ENCODE results near the gene ARMC2.
"Not testable (repeated sequence)": the region's sequence is repeated elsewhere in the genome, so short reads cannot be mapped to it uniquely, and the experiment has no call there.

The ARMC2 gene

DNA sequence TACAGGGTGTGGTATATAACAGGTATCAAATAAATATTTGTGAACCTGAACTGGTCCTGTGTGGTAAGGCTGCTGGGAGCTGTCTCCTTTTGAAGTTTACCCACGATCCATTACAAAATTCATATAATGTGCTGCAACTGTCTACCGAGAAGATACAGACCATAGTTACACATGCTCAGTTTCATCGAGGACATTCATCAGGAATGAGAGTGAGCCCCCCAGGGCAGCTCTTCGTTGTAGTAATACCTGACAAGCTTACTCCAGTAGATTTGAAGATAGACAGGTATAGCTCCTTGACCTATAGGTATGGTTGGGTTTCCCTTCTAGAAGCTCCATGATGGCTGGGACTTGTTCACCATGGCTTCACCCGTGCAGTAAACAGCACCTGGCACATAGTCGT, 25.7 kb downstream of the ARMC2 start:
- DNase-seq = no peak

- peak; percentile 57 for DNase-seq
These were observed 26.4 kb downstream of the ARMC2 start for GRCh38 chr6:108874470-108875160.

GRCh38 chr6:108875161-108875555, 26.9 kb downstream of the ARMC2 start:
- no peak for DNase-seq

- no peak for DNase-seq
These were observed 29.0 kb downstream of the ARMC2 start for GRCh38 chr6:108877046-108877751.

GRCh38 chr6:108878942-108879341, 30.7 kb downstream of the ARMC2 start:
- DNase-seq = no peak

GRCh38 chr6:108883172-108883571, 35.0 kb downstream of the ARMC2 start:
- no peak for DNase-seq

- no peak for DNase-seq
These were observed 36.2 kb downstream of the ARMC2 start for GRCh38 chr6:108884211-108885059.

DNA sequence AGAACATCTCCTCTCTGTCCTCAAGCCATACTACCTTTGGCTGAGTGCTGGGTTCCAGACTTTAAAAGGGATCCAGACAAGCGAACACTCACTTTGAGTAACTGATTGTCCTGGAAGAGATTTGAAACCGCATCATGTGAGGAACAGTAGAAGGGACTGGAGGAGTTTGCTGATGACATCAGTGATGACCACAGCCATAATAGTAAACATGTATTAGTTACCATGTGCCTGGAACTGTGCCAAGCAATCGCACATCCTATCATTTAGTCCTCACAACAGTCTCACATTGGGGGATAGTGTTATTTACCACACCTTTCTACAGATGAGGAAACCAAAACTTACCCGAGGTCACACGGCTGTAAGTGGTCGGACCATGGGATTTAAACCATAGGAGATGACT, 39.8 kb downstream of the ARMC2 start:
- no peak for DNase-seq

DNA sequence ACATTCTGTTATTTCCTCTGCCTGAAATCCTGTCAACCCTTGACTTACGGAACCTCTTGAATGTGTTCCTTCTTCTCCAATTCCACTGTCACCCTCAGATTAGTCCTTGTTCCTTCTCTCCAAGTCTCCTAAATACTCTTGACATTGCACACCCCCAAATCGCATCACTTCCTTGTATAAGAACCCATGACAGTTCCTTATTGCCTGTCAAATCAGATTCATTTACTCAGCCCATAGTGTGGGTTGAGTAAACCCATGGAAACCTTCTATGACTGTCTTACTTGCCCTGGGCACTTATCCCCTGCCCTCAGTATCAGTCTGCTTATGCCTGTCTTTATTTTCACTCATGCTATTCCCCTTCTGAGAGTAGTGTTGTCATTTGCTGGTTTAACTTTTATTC, 40.5 kb downstream of the ARMC2 start:
- no peak for DNase-seq

DNA sequence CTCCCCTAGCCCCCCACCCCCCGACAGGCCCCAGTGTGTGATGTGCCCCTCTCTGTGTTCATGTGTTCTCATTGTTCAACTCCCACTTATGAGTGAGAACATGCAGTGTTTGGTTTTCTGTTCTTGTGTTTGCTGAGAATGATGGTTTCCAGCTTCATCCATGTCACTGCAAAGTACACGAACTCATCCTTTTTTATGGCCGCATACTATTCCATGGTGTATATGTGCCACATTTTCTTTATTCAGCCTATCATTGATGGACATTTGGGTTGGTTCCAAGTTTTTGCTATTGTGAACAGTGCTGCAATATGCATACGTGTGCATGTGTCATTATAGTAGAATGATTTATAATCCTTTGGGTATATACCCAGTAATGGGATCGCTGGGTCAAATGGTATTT, 42.7 kb downstream of the ARMC2 start:
- DNase-seq = not testable (repeated sequence)

GRCh38 chr6:108895571-108895970, 47.3 kb downstream of the ARMC2 start:
- DNase-seq = no peak

- no peak for DNase-seq
These were observed 48.0 kb downstream of the ARMC2 start for GRCh38 chr6:108896111-108896661.

- no peak for DNase-seq
These were observed 49.1 kb downstream of the ARMC2 start for GRCh38 chr6:108897371-108897770.

DNA sequence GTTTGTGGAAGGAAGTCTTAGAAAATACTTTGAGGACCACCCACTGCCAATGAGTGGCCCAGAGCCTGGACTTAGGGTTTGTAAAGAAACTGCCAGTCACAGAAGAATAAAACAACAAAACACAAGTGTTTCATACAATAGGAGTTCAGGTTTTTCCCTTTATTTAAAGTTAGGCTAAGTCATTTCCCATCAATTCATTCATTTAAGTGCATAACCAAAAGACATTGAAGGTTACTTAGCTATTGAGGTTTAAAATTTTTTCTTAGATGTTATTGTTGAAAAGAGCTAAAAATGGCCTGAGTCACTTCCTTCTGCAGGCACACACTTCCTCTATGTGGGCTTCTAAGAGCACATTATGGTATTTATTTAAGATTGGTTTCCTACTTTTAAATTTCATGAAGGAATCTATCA, 54.2 kb downstream of the ARMC2 start:
- DNase-seq = no peak

- no peak for DNase-seq
These were observed 55.6 kb downstream of the ARMC2 start for GRCh38 chr6:108903796-108904195.

DNA sequence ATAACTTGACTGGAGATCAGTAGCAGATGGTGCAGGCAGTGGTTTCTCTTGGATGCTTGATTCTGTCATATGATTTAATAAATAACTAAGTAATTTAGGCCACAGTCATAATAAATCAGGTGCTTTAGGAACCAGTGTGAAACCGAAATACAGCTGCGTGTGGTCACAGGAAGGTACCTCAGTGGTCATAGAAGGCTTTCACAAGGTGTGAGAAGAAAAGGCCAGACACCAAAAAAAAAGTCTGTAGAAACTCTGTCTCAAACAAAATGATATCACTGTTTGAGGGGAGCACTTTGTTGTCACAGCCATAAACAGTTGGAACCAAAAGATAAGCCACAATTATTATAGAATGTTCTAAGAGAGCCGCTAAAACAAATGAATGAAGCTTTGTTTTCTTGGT, 56.5 kb downstream of the ARMC2 start:
- no peak for DNase-seq

DNA sequence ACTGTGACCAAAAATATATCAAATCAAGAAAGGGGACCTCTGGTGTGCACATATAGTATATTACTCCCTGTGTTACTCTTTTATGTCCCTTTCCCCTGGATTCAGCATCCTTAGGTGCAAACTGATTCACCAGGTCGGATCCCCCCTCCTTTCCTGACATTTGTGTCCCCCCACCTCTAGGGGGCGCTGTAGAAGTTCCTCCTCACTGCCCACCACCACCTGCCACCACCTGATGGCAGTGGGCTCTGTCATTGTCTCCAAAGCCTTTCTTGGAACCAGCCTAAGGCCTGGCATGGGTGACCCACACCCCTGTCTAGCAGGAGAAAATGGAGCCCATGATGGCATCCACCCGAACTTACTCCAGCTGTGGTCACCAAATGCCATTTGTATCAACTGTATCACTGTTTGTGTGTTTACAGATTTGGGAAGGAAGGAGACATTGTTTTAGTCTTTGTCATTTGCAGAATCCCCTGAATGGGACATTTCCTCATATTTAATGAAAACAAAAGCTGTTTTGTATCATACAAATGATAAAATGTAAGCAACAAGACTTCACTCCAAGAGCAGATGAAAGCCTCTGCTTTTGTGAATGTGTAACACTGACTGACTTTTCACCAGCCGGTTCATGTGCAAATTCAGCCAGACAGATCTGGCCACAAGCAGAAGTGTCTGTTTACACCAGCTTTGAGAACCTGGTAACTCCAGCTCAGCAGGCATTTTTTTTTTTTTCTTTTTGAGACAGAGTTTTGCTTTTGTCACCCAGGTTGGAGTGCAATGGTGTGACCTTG, 66.2 kb downstream of the ARMC2 start:
- DNase-seq = no peak

DNA sequence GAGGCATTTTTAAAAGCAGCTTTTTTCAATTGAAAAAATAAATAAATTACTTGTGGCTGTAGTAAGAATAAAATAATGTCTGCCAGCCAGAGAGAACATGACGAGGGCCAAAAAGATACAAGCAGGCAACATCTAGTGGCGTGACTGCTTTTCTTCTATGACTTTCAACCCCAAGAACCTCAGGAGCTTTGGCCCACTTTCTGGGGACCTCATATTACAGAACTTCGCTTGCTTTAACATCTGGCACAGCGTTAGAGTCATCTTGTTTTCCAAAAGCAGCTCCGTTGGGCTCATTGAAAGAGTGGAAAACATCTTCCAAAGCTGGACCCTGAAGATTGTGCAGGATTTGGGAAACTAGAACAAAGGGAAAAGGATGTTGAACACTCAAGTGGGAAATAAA, 67.0 kb downstream of the ARMC2 start:
- DNase-seq = no peak

GRCh38 chr6:108916026-108916686, 67.9 kb downstream of the ARMC2 start:
- no peak for DNase-seq

- DNase-seq = no peak
These were observed 72.5 kb downstream of the ARMC2 start for GRCh38 chr6:108920751-108921150.

DNA sequence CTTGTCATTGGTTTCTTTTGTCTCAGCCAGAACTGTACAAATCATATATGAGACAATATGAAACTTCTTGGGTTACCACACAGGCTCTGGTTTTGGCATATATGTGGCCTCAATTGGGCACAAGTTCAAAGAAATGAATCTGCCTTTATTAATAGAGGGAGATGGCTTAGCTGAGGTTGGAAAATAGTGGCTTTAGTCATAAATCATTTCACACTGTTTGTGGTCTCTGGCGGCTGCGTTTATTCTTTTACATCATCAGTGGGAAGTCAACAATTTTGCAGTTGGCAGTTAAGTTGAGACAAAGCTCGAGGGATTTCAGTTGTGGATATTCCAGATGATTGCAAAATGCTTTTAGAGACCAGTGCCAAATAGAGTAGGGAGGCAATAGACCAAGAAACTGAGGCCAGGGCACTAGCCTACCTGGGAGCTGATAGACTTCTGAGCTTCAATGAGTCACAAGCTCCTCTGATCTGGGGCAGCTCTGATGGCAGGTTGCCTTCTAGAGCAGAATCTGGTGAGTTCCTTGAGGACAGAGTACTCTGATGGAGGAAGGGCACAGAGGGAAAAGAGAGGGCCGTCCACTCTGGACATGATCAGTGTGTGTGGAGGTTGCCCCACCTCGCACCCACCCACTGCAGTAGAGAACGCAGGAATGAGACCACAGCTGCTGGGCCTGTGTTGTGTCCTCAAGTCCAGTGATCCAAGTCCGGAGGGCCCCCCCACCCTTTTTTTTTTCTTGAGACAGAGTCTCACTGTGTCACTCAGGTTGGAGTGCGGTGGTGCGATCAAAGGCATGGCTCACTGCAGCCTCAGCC, 73.5 kb downstream of the ARMC2 start:
- peak; percentile 29 for DNase-seq

Measured in stimulated activated naive CD4-positive, alpha-beta T cell treated with Interleukin-2 at 50 U/mL for 16 hours (primary cell).